ENCODE data around the gene ERICH3. TPM values are rescaled to one million over a fixed set of nuclear protein-coding genes. Genes with fewer than 3 reads are reported as not detected.
A peak's percentile ranks its signal among the peaks of the same experiment; 100 is the strongest.

Gene ERICH3
- total RNA-seq, 2 donors from 2014 or later, result not detected

DNA sequence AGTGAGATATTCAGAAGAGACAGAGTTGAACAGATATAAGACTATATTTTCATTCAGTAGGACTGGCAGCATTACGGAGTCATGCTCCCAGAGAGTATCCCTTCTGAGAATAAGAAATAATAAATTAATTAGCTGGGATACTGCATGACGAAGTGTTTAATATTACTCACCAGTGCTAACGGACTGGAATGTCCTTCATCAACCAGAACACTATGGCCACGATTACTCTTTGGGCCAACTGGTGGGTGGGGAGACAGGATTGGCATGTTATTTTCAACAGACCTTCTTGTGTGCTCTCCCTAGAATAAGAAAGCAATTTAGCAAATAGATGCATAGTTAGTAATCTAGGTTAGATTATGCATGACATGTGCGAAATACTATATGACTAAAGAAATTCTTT lies 32.4 kb downstream of the ERICH3 start:
- no peak overlapping the region for H3K27ac Mint-ChIP-seq
- H3K36me3 Mint-ChIP-seq (ENCODE audit: low read depth), result no peaks in the 10 kb centered on the region
- Histone ChIP-seq H3K27me3 (ENCODE audit: control insufficient read depth, insufficient read depth, low read length, poor library complexity, severe bottlenecking) (no peaks in the 10 kb centered on the region), H3K36me3 (ENCODE audit: control insufficient read depth, insufficient read depth, low read length) (no peaks in the 10 kb centered on the region), H3K4me3 (ENCODE audit: low read length) (no peak overlapping the region), H3K4me1 (ENCODE audit: control insufficient read depth, insufficient read depth, low read length) (peaks cover 3% of the 10 kb centered on the region), H3K27ac (ENCODE audit: low read depth, low read length) (no peak overlapping the region), H3K9me3 (ENCODE audit: control insufficient read depth, low read length) (no peaks in the 10 kb centered on the region), H3K9ac (ENCODE audit: extremely low read depth, low read length, poor library complexity, severe bottlenecking) (no peak overlapping the region)
- H3K9me3 Mint-ChIP-seq, result no peaks in the 10 kb centered on the region
- H3K27me3 Mint-ChIP-seq (ENCODE audit: insufficient read depth), result no peaks in the 10 kb centered on the region
- TF ChIP-seq CTCF (conservative IDR thresholded peaks at IDR 0.05), result no peak
- H3K4me1 Mint-ChIP-seq, result peaks cover 12% of the 10 kb centered on the region
- WGBS, 2 experiments (ENCODE audit: insufficient coverage in 1 of 2, insufficient read length in 1 of 2), result 93% methylated on average over 5 of the region's 5 CpGs; no CpG with 5 or more reads in 1 of the 2 experiments
- no peak for DNase-seq
- no peak overlapping the region for H3K4me3 Mint-ChIP-seq

GRCh38 chr1:74637296-74637695 lies 36.3 kb downstream of the ERICH3 start:
- no peaks in the 10 kb centered on the region for H3K36me3 Mint-ChIP-seq (ENCODE audit: low read depth)
- TF ChIP-seq CTCF (conservative IDR thresholded peaks at IDR 0.05), result no peak
- H3K4me3 Mint-ChIP-seq, result no peak overlapping the region
- H3K27ac ChIP-seq (ENCODE audit: low read depth, low read length), result no peak overlapping the region
- no peaks in the 10 kb centered on the region for H3K27me3 ChIP-seq (ENCODE audit: control insufficient read depth, insufficient read depth, low read length, poor library complexity, severe bottlenecking)
- 94 to 100% methylated on average over 1 of the region's 1 CpG for WGBS, 2 experiments (ENCODE audit: insufficient coverage in 1 of 2, insufficient read length in 1 of 2)
- no peaks in the 10 kb centered on the region for H3K9me3 ChIP-seq (ENCODE audit: control insufficient read depth, low read length)
- H3K4me1 Mint-ChIP-seq, result no peaks in the 10 kb centered on the region
- H3K9ac ChIP-seq (ENCODE audit: extremely low read depth, low read length, poor library complexity, severe bottlenecking), result no peak overlapping the region
- H3K27me3 Mint-ChIP-seq (ENCODE audit: insufficient read depth), result no peaks in the 10 kb centered on the region
- no peaks in the 10 kb centered on the region for H3K36me3 ChIP-seq (ENCODE audit: control insufficient read depth, insufficient read depth, low read length)
- H3K9me3 Mint-ChIP-seq, result no peaks in the 10 kb centered on the region
- H3K4me3 ChIP-seq (ENCODE audit: low read length), result no peak overlapping the region
- H3K4me1 ChIP-seq (ENCODE audit: control insufficient read depth, insufficient read depth, low read length), result peaks cover 3% of the 10 kb centered on the region
- H3K27ac Mint-ChIP-seq, result no peak overlapping the region
- DNase-seq, result no peak

DNA sequence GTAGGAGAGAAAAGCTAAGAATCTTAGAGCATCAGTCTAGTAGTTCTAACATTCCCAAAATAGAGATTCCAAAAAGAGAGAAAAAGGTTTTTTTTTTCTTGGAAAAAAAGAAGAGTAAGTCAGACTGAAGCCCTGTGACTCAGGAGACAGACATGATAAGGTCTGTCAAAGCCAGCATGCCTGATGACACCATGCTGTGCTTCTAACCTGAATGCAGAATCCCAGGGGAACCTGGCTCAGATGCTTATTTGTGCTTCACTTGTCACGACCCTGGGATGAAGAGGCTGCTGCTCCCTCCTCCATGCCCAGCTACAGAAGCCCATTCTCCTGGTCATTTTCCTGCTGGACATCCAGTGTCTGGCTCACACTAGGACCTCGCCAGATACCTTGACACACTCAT lies 44.3 kb downstream of the ERICH3 start:
- no peaks in the 10 kb centered on the region for H3K4me1 ChIP-seq (ENCODE audit: control insufficient read depth, insufficient read depth, low read length)
- TF ChIP-seq CTCF (conservative IDR thresholded peaks at IDR 0.05), result no peak
- no peaks in the 10 kb centered on the region for H3K9me3 Mint-ChIP-seq
- H3K27me3 Mint-ChIP-seq (ENCODE audit: insufficient read depth), result no peaks in the 10 kb centered on the region
- H3K4me3 Mint-ChIP-seq, result no peak overlapping the region
- H3K9ac ChIP-seq (ENCODE audit: extremely low read depth, low read length, poor library complexity, severe bottlenecking), result no peak overlapping the region
- DNase-seq, result peak; percentile 86
- no peak overlapping the region for H3K27ac ChIP-seq (ENCODE audit: low read depth, low read length)
- no peaks in the 10 kb centered on the region for H3K36me3 Mint-ChIP-seq (ENCODE audit: low read depth)
- H3K4me3 ChIP-seq (ENCODE audit: low read length), result no peak overlapping the region
- H3K27ac Mint-ChIP-seq, result no peak overlapping the region
- no peaks in the 10 kb centered on the region for H3K27me3 ChIP-seq (ENCODE audit: control insufficient read depth, insufficient read depth, low read length, poor library complexity, severe bottlenecking)
- H3K36me3 ChIP-seq (ENCODE audit: control insufficient read depth, insufficient read depth, low read length), result no peaks in the 10 kb centered on the region
- H3K4me1 Mint-ChIP-seq, result peaks cover 10% of the 10 kb centered on the region
- 44 to 47% methylated on average over 2 of the region's 2 CpGs for WGBS, 2 experiments (ENCODE audit: insufficient coverage in 1 of 2, insufficient read length in 1 of 2)
- H3K9me3 ChIP-seq (ENCODE audit: control insufficient read depth, low read length), result no peaks in the 10 kb centered on the region
